Stimulated activated CD8-positive, alpha-beta memory T cell treated with anti-CD3 and anti-CD28 coated beads, Interleukin-7, amount 100 ng/mL, for 48 hours (primary cell): ENCODE results near the gene SLC6A18.
"Not testable (repeated sequence)": the region's sequence is repeated elsewhere in the genome, so short reads cannot be mapped to it uniquely, and the experiment has no call there.

ENCODE experiments used
- DNase-seq, 2 donors: peaks; one replicate each; pipeline ENCODE4 v3.0.0-alpha.2; 2020; ENCODE audit warnings: low read depth in 1 of 2; ENCODE audit errors: extremely low read depth in 1 of 2

Gene SLC6A18

GRCh38 chr5:1228120-1228519, 2.9 kb downstream of the SLC6A18 start:
- no peak for DNase-seq

- not testable (repeated sequence) for DNase-seq
Observed at GRCh38 chr5:1229023-1229422, 3.8 kb downstream of the SLC6A18 start.

- no peak for DNase-seq
Observed at GRCh38 chr5:1229822-1230221, 4.6 kb downstream of the SLC6A18 start.

GRCh38 chr5:1230551-1230950, 5.4 kb downstream of the SLC6A18 start:
- DNase-seq = no peak

GRCh38 chr5:1231354-1231905, 6.2 kb downstream of the SLC6A18 start:
- DNase-seq = no peak

GRCh38 chr5:1232780-1233179, 7.6 kb downstream of the SLC6A18 start:
- DNase-seq = no peak

- DNase-seq = no peak
Observed at GRCh38 chr5:1235379-1235778, 10.2 kb downstream of the SLC6A18 start.

GRCh38 chr5:1235838-1236237, 10.7 kb downstream of the SLC6A18 start:
- no peak for DNase-seq

GRCh38 chr5:1239505-1240251, 14.5 kb downstream of the SLC6A18 start:
- DNase-seq = no peak

GRCh38 chr5:1240496-1241260, 15.5 kb downstream of the SLC6A18 start:
- no peak for DNase-seq

GRCh38 chr5:1241509-1242080, 16.4 kb downstream of the SLC6A18 start:
- DNase-seq = no peak

- DNase-seq = no peak
Observed at GRCh38 chr5:1242733-1243486, 17.7 kb downstream of the SLC6A18 start.

- no peak for DNase-seq
Observed at GRCh38 chr5:1243487-1244130, 18.4 kb downstream of the SLC6A18 start.

GRCh38 chr5:1244255-1244654, 19.1 kb downstream of the SLC6A18 start:
- no peak for DNase-seq

- no peak for DNase-seq
Observed at GRCh38 chr5:1244976-1245375, 19.8 kb downstream of the SLC6A18 start.

GRCh38 chr5:1245905-1246576, 20.9 kb downstream of the SLC6A18 start:
- DNase-seq = no peak

GRCh38 chr5:1246711-1247431, 21.7 kb downstream of the SLC6A18 start:
- DNase-seq = no peak

GRCh38 chr5:1247811-1248210, 22.6 kb downstream of the SLC6A18 start:
- DNase-seq = no peak
